HepG2 (cell line): ENCODE results near the gene PRR33. TPM values are rescaled to one million over a fixed set of nuclear protein-coding genes. Genes with fewer than 3 reads are reported as not detected.

ENCODE experiments used
- ATAC-seq: fragments of 200-7000 bp; cut with Tn5 transposase; 3 replicates; pipeline ENCODE4 v1.9.1; 2020; ENCODE audit warnings: mild to moderate bottlenecking, moderate library complexity
- BruUV-seq: library from RNA; stranded (reverse); fragments of 400-500 nt; replicated peaks from 2 replicates; lab custom pipeline; 2021; lab: Mats Ljungman, UMichigan
- CTCF ChIA-PET: fragments of 300-600 bp; formaldehyde crosslinking; extraction: SDS; loops from one replicate; lab custom pipeline; 2021; ENCODE audit warnings: low total read pairs, inconsistent platforms, low intra/inter-chr PET ratio; lab: Yijun Ruan, JAX
- POLR2A ChIA-PET: fragments of 350-600 bp; sonication (Branson Sonifier 250); formaldehyde crosslinking; loops from one replicate; lab custom pipeline; 2020; ENCODE audit warnings: antibody characterized with exemption, inconsistent platforms; lab: Yijun Ruan, JAX
- DNase-seq: peaks from one replicate; pipeline ENCODE4 v3.0.0-alpha.2; 2015; ENCODE audit warnings: low spot score
- FAIRE-seq: peaks from 3 replicates; lab custom pipeline; 2011; peaks lifted over from hg19 to GRCh38; lab: Jason Lieb, UNC
- H2AFZ ChIP-seq: one replicate; pipeline ENCODE4 v1.6.1; 2011; ENCODE audit warnings: low read length, inconsistent platforms
- H3K27ac ChIP-seq: fragments of 300-600 bp; 3 replicates; pipeline ENCODE4 v1.8.0; 2011; ENCODE audit warnings: mixed run types, mild to moderate bottlenecking, mixed read lengths, low read length, inconsistent platforms; ENCODE audit not compliant: insufficient read depth; ENCODE audit errors: extremely low read length
- H3K27me3 ChIP-seq, 2 experiments: fragments of 200-600 bp in 1 of 2; 2 replicates in 1 of 2; 3 replicates in 1 of 2; pipeline versions ENCODE4 v1.6.0 to v1.8.0; 2011; ENCODE audit warnings: low read length in 2 of 2, mild to moderate bottlenecking in 2 of 2, moderate library complexity in 2 of 2, inconsistent platforms in 1 of 2; ENCODE audit not compliant: insufficient read depth in 2 of 2, control insufficient read depth in 1 of 2
- H3K36me3 ChIP-seq, 2 experiments: fragments of 200-600 bp in 1 of 2; replicated peaks in 1 of 2; 2 replicates in 1 of 2; 3 replicates in 1 of 2; pipeline versions ENCODE4 v1.5.1 to v1.8.0; 2011; ENCODE audit warnings: low read length in 2 of 2, inconsistent platforms in 1 of 2; ENCODE audit not compliant: insufficient read depth in 2 of 2, control insufficient read depth in 1 of 2
- H3K4me1 ChIP-seq: 2 replicates; pipeline ENCODE4 v1.5.1; 2012; ENCODE audit warnings: low read length, inconsistent platforms; ENCODE audit not compliant: insufficient read depth
- H3K4me2 ChIP-seq: 2 replicates; pipeline ENCODE4 v1.6.0; 2011; ENCODE audit warnings: low read depth, low read length, inconsistent platforms
- H3K4me3 ChIP-seq, 3 experiments: fragments of 200-600 bp in 1 of 3; sonication (generic), shearing (Covaris generic) in 1 of 3; replicated peaks in 1 of 3; 2 replicates each; pipeline ENCODE4 v1.5.1; 2011 to 2016; ENCODE audit warnings: low read length in 3 of 3, inconsistent platforms in 2 of 3, low read depth in 2 of 3, mild to moderate bottlenecking in 2 of 3, control low read depth in 1 of 3, mixed read lengths in 1 of 3; ENCODE audit not compliant: insufficient read depth in 1 of 3
- H3K79me2 ChIP-seq: one replicate; pipeline ENCODE4 v1.6.1; 2011; ENCODE audit warnings: low read length, inconsistent platforms; ENCODE audit not compliant: insufficient read depth
- H3K9ac ChIP-seq: 2 replicates; pipeline ENCODE4 v1.6.0; 2011; ENCODE audit warnings: mild to moderate bottlenecking, low read depth, low read length, inconsistent platforms; ENCODE audit not compliant: insufficient read depth
- H3K9me3 ChIP-seq: 2 replicates; pipeline ENCODE4 v1.5.1; 2012; ENCODE audit warnings: mild to moderate bottlenecking, low read length
- H4K20me1 ChIP-seq: 2 replicates; pipeline ENCODE4 v1.6.0; 2011; ENCODE audit warnings: inconsistent platforms, mild to moderate bottlenecking, low read length, moderate library complexity; ENCODE audit not compliant: insufficient read depth
- GTF3A ChIP-seq: sonication (generic); formaldehyde crosslinking; conservative IDR thresholded peaks from 2 replicates; pipeline ENCODE4 v1.4.0; 2020; ENCODE audit warnings: mild to moderate bottlenecking, missing genetic modification reagents
- WGBS: methylation state at CpG from one replicate; pipeline ENCODE4 v1.1.6; 2017; ENCODE audit warnings: low lambda C conversion rate; 5-methylcytosine and 5-hydroxymethylcytosine counted together
- in situ Hi-C: cut with HindIII; loops from 2 replicates; pipeline ENCODE4 v1.10.0; 2017; ENCODE audit warnings: low pct_unique_long_range_greater_than_20kb; ENCODE audit not compliant: extremely low pct_ligation_motif_present
- intact Hi-C: fragments of 100-400 bp; cut with micrococcal nuclease; formaldehyde crosslinking; loops from one replicate; pipeline ENCODE4 v1.10.0; 2022; ENCODE audit not compliant: unreplicated experiment
- polyA plus RNA-seq, 8 experiments: library from polyadenylated mRNA; depleted of rRNA in 3 of 8; stranded (reverse) in 7 of 8; unstranded in 1 of 8; fragments of >200 nt; fragmentation: Illumina TruSeq in 4 of 8; extraction: Trizol in 4 of 8; gene quantifications; 2 replicates each; pipeline versions ENCODE4 v1.2.1 to v1.2.3, GENCODE V29; 2011 to 2016; ENCODE audit warnings: low read depth in 4 of 8, missing spikeins in 1 of 8, mixed read lengths in 1 of 8; ENCODE audit not compliant: insufficient read depth in 1 of 8
- total RNA-seq, 5 experiments: library from RNA; depleted of rRNA; stranded (reverse); fragments of >200 nt; fragmentation: Illumina TruSeq; extraction: Trizol; gene quantifications; 2 replicates each; pipeline ENCODE4 v1.2.3, GENCODE V29; 2016; ENCODE audit warnings: low read depth in 1 of 5
- TF ChIP-seq, protein P1 (sequence below): sonication (generic); formaldehyde crosslinking; IDR thresholded peaks from 2 replicates; pipeline ENCODE4 v1.4.0; 2020; ENCODE audit warnings: mild to moderate bottlenecking, missing genetic modification reagents
- TF ChIP-seq, protein P2 (sequence below): sonication (generic); formaldehyde crosslinking; IDR thresholded peaks from 2 replicates; pipeline ENCODE4 v1.4.0; 2020; ENCODE audit warnings: missing genetic modification reagents, mild to moderate bottlenecking, borderline replicate concordance
- TF ChIP-seq, protein P3 (sequence below): sonication (generic); formaldehyde crosslinking; IDR thresholded peaks from 2 replicates; pipeline ENCODE4 v1.9.0; 2021; ENCODE audit warnings: missing genetic modification reagents, mild to moderate bottlenecking, borderline replicate concordance

PRR33 gene
- total and polyA plus RNA-seq, 2 of the 13 experiments (the other 11 are each of a cell fraction or from before 2014, with no cell fraction given): not detected

GRCh38 chr11:1843796-1844195 is 47.9 kb downstream of the PRR33 start:
- Histone ChIP-seq H3K9me3 (no peaks in the 10 kb centered on the region), H2AFZ (no peak overlapping the region), H3K36me3 (no peaks in the 10 kb centered on the region), H3K9ac (no peak overlapping the region), H3K27me3 (peaks cover 14 to 54% of the 10 kb centered on the region in 2 experiments; a peak in 4 of 5 replicates), H3K27ac (no peak overlapping the region), H3K4me1 (peaks cover 51% of the 10 kb centered on the region), H3K4me2 (no peak overlapping the region), H4K20me1 (no peaks in the 10 kb centered on the region), H3K79me2 (no peaks in the 10 kb centered on the region), H3K4me3 (no peak overlapping the region)
- 78% methylated on average over 8 of the region's 8 CpGs for WGBS
- DNase-seq (no peak), ATAC-seq (no peak), FAIRE-seq (no peak)
- in situ Hi-C loops: loop anchor here (5.0 kb wide), 1 partner anchor 309 kb away; no protein-coding TSS in a partner anchor
- TF ChIP-seq, protein P1, sequence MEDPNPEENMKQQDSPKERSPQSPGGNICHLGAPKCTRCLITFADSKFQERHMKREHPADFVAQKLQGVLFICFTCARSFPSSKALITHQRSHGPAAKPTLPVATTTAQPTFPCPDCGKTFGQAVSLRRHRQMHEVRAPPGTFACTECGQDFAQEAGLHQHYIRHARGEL (CRISPR knock-in tag): 0 out of 2 replicates have a peak, but pooled peaks have one; percentile 48
- TF ChIP-seq GTF3A (CRISPR knock-in tag): no peak
- TF ChIP-seq, protein P2, sequence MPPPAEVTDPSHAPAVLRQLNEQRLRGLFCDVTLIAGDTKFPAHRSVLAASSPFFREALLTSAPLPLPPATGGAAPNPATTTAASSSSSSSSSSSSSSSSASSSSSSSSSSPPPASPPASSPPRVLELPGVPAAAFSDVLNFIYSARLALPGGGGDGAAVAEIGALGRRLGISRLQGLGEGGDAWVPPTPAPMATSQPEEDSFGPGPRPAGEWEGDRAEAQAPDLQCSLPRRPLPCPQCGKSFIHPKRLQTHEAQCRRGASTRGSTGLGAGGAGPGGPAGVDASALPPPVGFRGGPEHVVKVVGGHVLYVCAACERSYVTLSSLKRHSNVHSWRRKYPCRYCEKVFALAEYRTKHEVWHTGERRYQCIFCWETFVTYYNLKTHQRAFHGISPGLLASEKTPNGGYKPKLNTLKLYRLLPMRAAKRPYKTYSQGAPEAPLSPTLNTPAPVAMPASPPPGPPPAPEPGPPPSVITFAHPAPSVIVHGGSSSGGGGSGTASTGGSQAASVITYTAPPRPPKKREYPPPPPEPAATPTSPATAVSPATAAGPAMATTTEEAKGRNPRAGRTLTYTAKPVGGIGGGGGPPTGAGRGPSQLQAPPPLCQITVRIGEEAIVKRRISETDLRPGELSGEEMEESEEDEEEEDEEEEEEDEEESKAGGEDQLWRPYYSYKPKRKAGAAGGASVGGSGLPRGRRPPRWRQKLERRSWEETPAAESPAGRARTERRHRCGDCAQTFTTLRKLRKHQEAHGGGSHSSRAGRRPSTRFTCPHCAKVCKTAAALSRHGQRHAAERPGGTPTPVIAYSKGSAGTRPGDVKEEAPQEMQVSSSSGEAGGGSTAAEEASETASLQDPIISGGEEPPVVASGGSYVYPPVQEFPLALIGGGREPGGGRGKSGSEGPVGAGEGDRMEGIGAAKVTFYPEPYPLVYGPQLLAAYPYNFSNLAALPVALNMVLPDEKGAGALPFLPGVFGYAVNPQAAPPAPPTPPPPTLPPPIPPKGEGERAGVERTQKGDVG: no peak
- TF ChIP-seq, protein P3, sequence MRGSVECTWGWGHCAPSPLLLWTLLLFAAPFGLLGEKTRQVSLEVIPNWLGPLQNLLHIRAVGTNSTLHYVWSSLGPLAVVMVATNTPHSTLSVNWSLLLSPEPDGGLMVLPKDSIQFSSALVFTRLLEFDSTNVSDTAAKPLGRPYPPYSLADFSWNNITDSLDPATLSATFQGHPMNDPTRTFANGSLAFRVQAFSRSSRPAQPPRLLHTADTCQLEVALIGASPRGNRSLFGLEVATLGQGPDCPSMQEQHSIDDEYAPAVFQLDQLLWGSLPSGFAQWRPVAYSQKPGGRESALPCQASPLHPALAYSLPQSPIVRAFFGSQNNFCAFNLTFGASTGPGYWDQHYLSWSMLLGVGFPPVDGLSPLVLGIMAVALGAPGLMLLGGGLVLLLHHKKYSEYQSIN (CRISPR knock-in tag): no peak
- ChIA-PET CTCF (no interaction called here), POLR2A (no interaction called here)
- no TSS peak for BruUV-seq
- intact Hi-C loops: no loop called here
